HepG2 (cell line): ENCODE results near the gene MMUT. TPM values are rescaled to one million over a fixed set of nuclear protein-coding genes. Genes with fewer than 3 reads are reported as not detected.

ENCODE experiments used
- ARNTL ChIP-seq: sonication (generic); formaldehyde crosslinking; IDR thresholded peaks from 2 replicates; pipeline ENCODE4 v1.4.0; 2020; ENCODE audit warnings: mild to moderate bottlenecking, missing genetic modification reagents
- ASH2L ChIP-seq: fragments of 300-600, 200-600 bp; sonication (generic); IDR thresholded peaks from 2 replicates; pipeline ENCODE4 v1.7.0; 2017; ENCODE audit warnings: low read depth, mild to moderate bottlenecking, moderate library complexity, mixed read lengths, low read length; ENCODE audit not compliant: insufficient read length
- ATAD3A ChIP-seq: sonication (generic); formaldehyde crosslinking; IDR thresholded peaks from 2 replicates; pipeline ENCODE4 v1.4.0; 2020; ENCODE audit warnings: missing genetic modification reagents
- HOXA5 ChIP-seq: sonication (generic); formaldehyde crosslinking; IDR thresholded peaks from 2 replicates; pipeline ENCODE4 v1.4.0; 2020; ENCODE audit warnings: missing genetic modification reagents
- KDM2A ChIP-seq: sonication (generic); formaldehyde crosslinking; IDR thresholded peaks from 2 replicates; pipeline ENCODE4 v1.4.0; 2020; ENCODE audit warnings: low read depth, missing genetic modification reagents, borderline replicate concordance
- PAXIP1 ChIP-seq: sonication (generic); formaldehyde crosslinking; conservative IDR thresholded peaks from 2 replicates; pipeline ENCODE4 v1.4.0; 2020; ENCODE audit warnings: mild to moderate bottlenecking, missing genetic modification reagents, moderate library complexity
- RARG ChIP-seq: sonication (generic); formaldehyde crosslinking; IDR thresholded peaks from 2 replicates; pipeline ENCODE4 v1.4.0; 2020; ENCODE audit warnings: low read depth, mild to moderate bottlenecking, missing genetic modification reagents
- SIX1 ChIP-seq: sonication (generic); formaldehyde crosslinking; IDR thresholded peaks from 2 replicates; pipeline ENCODE4 v1.4.0; 2020; ENCODE audit warnings: missing genetic modification reagents, borderline replicate concordance
- ZNF138 ChIP-seq: sonication (generic); formaldehyde crosslinking; IDR thresholded peaks from 2 replicates; pipeline ENCODE4 v1.5.0; 2020; ENCODE audit warnings: mild to moderate bottlenecking, low read depth, missing genetic modification reagents
- ZNF230 ChIP-seq: sonication (generic); formaldehyde crosslinking; IDR thresholded peaks from 2 replicates; pipeline ENCODE4 v1.4.0; 2020; ENCODE audit warnings: mild to moderate bottlenecking, missing genetic modification reagents
- ZNF431 ChIP-seq: sonication (generic); formaldehyde crosslinking; IDR thresholded peaks from 2 replicates; pipeline ENCODE4 v1.9.0; 2022; ENCODE audit warnings: missing genetic modification reagents, low read depth, mild to moderate bottlenecking, borderline replicate concordance
- ZNF598 ChIP-seq: sonication (generic); formaldehyde crosslinking; IDR thresholded peaks from 2 replicates; pipeline ENCODE4 v1.5.1; 2020; ENCODE audit warnings: mild to moderate bottlenecking, missing genetic modification reagents, borderline replicate concordance
- ZSCAN20 ChIP-seq: sonication (generic); formaldehyde crosslinking; IDR thresholded peaks from 2 replicates; pipeline ENCODE4 v1.4.0; 2020; ENCODE audit warnings: missing genetic modification reagents, mild to moderate bottlenecking, borderline replicate concordance
- polyA plus RNA-seq, 8 experiments: library from polyadenylated mRNA; depleted of rRNA in 3 of 8; stranded (reverse) in 7 of 8; unstranded in 1 of 8; fragments of >200 nt; fragmentation: Illumina TruSeq in 4 of 8; extraction: Trizol in 4 of 8; gene quantifications; 2 replicates each; pipeline versions ENCODE4 v1.2.1 to v1.2.3, GENCODE V29; 2011 to 2016; ENCODE audit warnings: low read depth in 4 of 8, missing spikeins in 1 of 8, mixed read lengths in 1 of 8; ENCODE audit not compliant: insufficient read depth in 1 of 8
- total RNA-seq, 5 experiments: library from RNA; depleted of rRNA; stranded (reverse); fragments of >200 nt; fragmentation: Illumina TruSeq; extraction: Trizol; gene quantifications; 2 replicates each; pipeline ENCODE4 v1.2.3, GENCODE V29; 2016; ENCODE audit warnings: low read depth in 1 of 5
- TF ChIP-seq, protein P1 (sequence below): sonication (generic); formaldehyde crosslinking; IDR thresholded peaks from 2 replicates; pipeline ENCODE4 v1.4.0; 2020; ENCODE audit warnings: missing genetic modification reagents, borderline replicate concordance
- TF ChIP-seq, protein P2 (sequence below): IDR thresholded peaks from 2 replicates; pipeline ENCODE4 v1.6.1; 2016; ENCODE audit warnings: mild to moderate bottlenecking
- TF ChIP-seq, protein P3 (sequence below): sonication (generic); formaldehyde crosslinking; IDR thresholded peaks from 2 replicates; pipeline ENCODE4 v1.9.0; 2021; ENCODE audit warnings: missing genetic modification reagents, borderline replicate concordance
- TF ChIP-seq, protein P4 (sequence below): IDR thresholded peaks from 2 replicates; pipeline ENCODE4 v1.6.1; 2012; ENCODE audit warnings: low read length, improper control_type of control experiment

The MMUT gene
- total and polyA plus RNA-seq, 2 of the 13 experiments (the other 11 are each of a cell fraction or from before 2014, with no cell fraction given), result 16.1 to 20.5 TPM

DNA sequence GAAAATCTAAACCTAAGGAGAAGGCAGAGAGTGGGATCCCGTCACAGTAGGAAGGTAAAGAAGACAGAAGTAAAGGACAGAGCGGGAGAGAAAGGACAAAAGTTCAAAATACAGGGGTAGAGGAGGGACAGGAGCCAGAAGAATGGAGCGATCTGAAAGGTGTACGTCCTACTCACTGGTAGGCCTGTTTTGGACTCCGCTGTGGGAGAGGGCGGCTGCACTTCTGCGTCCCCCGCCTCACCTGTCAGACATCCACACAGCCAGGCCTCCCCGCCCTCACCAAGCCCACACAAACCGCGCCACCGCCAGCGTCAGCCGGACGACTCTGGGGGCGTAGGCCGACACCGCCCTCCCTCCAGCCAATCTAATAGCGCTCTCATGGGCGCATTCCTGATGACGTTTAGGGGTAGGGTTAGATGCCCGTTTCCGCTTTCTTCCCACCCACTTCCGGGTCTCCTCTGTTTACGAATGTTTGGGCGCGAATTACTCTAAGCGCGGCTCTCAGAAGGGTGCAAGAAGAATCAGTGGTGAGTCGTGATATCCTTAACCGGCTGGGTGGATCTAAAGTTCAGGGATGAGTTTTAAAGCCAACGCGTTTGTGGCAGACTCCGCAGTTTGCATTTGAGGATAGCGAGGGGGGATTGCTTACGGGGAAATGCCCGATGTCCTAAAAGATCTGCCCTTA is at the start of gene MMUT, which contains the start of gene CENPQ (continued):
- TF ChIP-seq RARG (CRISPR knock-in tag) (peak; percentile 87; the same call in 1 of the 2 replicates), ASH2L (peak; percentile 89), ZNF431 (CRISPR knock-in tag) (peak; percentile 82), HOXA5 (CRISPR knock-in tag) (peak; percentile 82), ARNTL (CRISPR knock-in tag) (peak; percentile 85), ZNF138 (CRISPR knock-in tag) (no peak), PAXIP1 (CRISPR knock-in tag) (peak; percentile 71; the same call in 1 of the 2 replicates), SIX1 (peak; percentile 47; the same call in 1 of the 2 replicates), KDM2A (CRISPR knock-in tag) (peak; percentile 95), ZSCAN20 (CRISPR knock-in tag) (no peak), ATAD3A (no peak), ZNF598 (peak; percentile 86; the same call in 1 of the 2 replicates), ZNF230 (CRISPR knock-in tag) (peak; percentile 86; the same call in 1 of the 2 replicates)
- TF ChIP-seq, protein P1, sequence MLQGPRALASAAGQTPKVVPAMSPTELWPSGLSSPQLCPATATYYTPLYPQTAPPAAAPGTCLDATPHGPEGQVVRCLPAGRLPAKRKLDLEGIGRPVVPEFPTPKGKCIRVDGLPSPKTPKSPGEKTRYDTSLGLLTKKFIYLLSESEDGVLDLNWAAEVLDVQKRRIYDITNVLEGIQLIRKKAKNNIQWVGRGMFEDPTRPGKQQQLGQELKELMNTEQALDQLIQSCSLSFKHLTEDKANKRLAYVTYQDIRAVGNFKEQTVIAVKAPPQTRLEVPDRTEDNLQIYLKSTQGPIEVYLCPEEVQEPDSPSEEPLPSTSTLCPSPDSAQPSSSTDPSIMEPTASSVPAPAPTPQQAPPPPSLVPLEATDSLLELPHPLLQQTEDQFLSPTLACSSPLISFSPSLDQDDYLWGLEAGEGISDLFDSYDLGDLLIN (CRISPR knock-in tag), result no peak
- TF ChIP-seq, protein P2, sequence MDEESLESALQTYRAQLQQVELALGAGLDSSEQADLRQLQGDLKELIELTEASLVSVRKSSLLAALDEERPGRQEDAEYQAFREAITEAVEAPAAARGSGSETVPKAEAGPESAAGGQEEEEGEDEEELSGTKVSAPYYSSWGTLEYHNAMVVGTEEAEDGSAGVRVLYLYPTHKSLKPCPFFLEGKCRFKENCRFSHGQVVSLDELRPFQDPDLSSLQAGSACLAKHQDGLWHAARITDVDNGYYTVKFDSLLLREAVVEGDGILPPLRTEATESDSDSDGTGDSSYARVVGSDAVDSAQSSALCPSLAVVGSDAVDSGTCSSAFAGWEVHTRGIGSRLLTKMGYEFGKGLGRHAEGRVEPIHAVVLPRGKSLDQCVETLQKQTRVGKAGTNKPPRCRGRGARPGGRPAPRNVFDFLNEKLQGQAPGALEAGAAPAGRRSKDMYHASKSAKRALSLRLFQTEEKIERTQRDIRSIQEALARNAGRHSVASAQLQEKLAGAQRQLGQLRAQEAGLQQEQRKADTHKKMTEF (CRISPR knock-in tag), result peak; percentile 93; the same call in 1 of the 2 replicates
- TF ChIP-seq, protein P3, sequence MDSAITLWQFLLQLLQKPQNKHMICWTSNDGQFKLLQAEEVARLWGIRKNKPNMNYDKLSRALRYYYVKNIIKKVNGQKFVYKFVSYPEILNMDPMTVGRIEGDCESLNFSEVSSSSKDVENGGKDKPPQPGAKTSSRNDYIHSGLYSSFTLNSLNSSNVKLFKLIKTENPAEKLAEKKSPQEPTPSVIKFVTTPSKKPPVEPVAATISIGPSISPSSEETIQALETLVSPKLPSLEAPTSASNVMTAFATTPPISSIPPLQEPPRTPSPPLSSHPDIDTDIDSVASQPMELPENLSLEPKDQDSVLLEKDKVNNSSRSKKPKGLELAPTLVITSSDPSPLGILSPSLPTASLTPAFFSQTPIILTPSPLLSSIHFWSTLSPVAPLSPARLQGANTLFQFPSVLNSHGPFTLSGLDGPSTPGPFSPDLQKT (CRISPR knock-in tag), result no peak
- TF ChIP-seq, protein P4, sequence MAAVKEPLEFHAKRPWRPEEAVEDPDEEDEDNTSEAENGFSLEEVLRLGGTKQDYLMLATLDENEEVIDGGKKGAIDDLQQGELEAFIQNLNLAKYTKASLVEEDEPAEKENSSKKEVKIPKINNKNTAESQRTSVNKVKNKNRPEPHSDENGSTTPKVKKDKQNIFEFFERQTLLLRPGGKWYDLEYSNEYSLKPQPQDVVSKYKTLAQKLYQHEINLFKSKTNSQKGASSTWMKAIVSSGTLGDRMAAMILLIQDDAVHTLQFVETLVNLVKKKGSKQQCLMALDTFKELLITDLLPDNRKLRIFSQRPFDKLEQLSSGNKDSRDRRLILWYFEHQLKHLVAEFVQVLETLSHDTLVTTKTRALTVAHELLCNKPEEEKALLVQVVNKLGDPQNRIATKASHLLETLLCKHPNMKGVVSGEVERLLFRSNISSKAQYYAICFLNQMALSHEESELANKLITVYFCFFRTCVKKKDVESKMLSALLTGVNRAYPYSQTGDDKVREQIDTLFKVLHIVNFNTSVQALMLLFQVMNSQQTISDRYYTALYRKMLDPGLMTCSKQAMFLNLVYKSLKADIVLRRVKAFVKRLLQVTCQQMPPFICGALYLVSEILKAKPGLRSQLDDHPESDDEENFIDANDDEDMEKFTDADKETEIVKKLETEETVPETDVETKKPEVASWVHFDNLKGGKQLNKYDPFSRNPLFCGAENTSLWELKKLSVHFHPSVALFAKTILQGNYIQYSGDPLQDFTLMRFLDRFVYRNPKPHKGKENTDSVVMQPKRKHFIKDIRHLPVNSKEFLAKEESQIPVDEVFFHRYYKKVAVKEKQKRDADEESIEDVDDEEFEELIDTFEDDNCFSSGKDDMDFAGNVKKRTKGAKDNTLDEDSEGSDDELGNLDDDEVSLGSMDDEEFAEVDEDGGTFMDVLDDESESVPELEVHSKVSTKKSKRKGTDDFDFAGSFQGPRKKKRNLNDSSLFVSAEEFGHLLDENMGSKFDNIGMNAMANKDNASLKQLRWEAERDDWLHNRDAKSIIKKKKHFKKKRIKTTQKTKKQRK, result no peak
